ENCODE measurements around the gene ENOX1. TPM values are rescaled to one million over a fixed set of nuclear protein-coding genes. Genes with fewer than 3 reads are reported as not detected.
A peak's percentile ranks its signal among the peaks of the same experiment; 100 is the strongest.
"Not testable (repeated sequence)": the region's sequence is repeated elsewhere in the genome, so short reads cannot be mapped to it uniquely, and the experiment has no call there.

The ENOX1 gene
- total RNA-seq, 1 donor from 2014 or later, result 19.3 TPM

DNA sequence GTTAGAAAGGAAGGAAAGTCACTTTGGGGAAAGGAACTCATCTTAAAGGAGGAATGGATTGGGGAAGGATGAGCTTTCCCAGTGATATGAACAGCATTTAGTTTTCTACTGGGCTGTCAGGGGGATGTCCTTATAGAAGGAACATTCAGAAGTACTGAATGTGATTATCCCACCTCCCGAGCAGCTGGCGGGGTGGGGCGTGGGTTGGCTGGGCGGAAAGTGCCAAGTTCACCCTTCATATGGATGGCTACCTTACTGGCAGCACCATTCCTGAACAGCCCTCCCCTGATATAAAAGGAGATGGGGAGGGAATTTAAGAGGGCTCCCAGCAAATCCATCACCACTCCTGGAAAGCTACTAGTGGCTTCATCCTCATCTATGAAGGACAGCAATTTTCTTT is 572.6 kb downstream of the ENOX1 start:
- DNase-seq (ENCODE audit: low spot score), result no peak

GRCh38 chr13:43206838-43207237 is 579.9 kb downstream of the ENOX1 start:
- peak; percentile 24 for DNase-seq (ENCODE audit: low spot score)

DNA sequence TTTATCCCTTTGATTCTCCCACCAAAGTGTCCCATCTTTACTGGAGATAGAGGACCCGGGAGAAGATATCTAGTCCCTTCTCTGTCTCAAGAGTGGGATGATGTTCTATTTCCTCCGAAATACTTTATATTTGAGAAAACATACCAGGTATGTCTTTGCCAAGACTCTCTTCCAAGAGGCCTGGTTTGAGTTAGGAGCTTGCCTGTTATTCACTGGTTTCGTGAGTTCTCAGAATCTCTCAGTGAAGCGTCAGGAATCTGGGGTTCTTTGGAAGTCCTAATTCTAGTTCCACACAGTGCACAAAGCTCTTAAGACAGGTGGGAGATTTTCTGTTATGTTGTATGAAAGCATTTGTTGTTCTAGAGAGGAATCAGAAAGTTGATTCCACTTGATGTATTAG is 581.4 kb downstream of the ENOX1 start:
- no peak for DNase-seq (ENCODE audit: low spot score)

GRCh38 chr13:43204591-43204990 is 582.2 kb downstream of the ENOX1 start:
- DNase-seq (ENCODE audit: low spot score), result no peak

DNA sequence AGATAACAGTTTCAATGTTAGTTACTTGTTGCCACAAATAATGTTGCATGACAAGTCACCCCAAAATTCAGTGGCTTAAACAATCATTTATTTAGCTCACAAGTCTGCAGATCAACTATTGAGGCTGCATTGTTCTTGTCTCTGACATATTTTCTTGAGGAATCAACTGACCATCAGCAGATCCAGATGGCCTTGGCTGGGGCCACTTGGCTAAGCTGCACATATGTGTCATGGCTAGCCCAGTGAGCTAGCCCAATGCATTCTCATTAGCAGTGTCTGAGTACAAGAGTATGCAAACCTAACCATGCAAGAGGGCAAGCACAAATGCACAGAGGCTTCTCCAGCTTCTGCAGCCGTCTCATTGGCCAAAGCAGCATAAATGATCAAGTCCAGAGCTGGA is 583.0 kb downstream of the ENOX1 start:
- DNase-seq (ENCODE audit: low spot score), result no peak

- DNase-seq (ENCODE audit: low spot score), result no peak
These were observed 586.0 kb downstream of the ENOX1 start for GRCh38 chr13:43200736-43201135.

DNA sequence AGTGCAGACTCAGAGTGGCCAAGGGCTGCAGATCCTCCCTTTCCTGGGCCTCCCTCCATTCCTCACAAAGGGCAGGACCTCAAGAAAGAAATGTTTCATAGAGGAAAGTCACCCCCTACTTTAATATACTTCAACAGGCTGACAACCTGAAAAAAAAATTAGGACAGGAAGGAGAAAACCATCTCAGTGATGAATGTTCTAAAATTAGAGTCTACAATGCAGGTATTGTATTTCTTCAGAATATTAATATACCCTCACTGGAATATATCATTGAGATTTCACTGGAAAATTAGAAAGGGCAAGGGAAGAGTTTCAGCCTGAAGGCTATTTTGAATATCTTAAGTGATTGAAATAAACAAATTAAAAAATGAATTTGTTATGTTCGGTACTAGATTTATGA is 586.5 kb downstream of the ENOX1 start:
- DNase-seq (ENCODE audit: low spot score), result no peak

GRCh38 chr13:43196750-43197370 is 589.9 kb downstream of the ENOX1 start:
- peak; percentile 27 for DNase-seq (ENCODE audit: low spot score)

GRCh38 chr13:43196086-43196621 is 590.6 kb downstream of the ENOX1 start:
- peak; percentile 39 for DNase-seq (ENCODE audit: low spot score)

GRCh38 chr13:43195551-43195950 is 591.2 kb downstream of the ENOX1 start:
- no peak for DNase-seq (ENCODE audit: low spot score)

DNA sequence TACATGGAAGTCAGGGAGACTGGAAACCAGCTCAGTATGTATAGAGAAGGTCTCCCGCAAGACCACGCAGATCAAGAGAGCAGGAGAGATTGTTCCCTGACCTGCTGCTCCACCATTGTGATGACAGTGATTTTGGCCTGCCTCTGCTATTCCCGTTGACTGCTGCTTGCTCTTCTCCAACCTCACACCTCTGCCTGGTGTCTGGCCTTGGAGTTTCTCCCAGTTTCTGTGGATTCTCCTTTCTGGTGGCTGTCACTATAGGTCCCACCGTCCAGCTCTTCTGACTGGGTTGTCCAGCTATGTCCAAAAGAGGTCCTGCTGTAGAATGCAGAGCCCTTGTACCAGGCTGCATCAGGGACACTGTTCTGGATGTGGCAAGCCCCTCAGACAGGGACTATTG is 591.7 kb downstream of the ENOX1 start:
- no peak for DNase-seq (ENCODE audit: low spot score)

DNA sequence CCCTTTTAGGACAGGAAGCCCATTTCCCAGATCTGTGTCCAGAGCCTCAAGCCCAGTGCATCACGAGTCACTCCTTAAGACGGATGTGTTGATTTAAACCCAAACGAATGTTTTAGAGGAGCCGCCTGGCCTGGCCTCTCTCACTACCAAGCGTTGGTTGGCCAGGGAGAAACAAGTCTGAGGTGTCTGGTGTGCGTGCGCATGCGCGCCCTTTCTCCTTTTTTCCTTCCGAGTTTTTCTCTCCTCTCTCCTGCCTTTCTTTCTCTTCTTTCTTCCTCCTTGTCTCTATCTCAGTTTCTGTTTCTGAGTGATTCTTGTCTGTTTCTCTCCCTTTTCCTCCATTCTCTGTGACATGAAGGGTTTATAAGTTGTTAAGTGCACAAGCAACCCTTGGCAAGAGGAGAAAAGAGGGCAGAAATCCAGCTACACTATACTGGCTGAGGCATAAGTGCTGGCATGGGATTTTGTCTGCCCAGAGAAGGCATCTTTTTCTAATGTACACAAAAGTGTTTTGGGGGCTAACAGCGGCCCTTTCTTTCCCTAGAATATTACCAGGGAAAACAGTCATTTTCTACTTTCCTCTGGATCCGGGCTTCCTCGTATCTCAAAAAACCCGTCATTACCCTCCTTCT is 592.9 kb downstream of the ENOX1 start:
- no peak for DNase-seq (ENCODE audit: low spot score)

DNA sequence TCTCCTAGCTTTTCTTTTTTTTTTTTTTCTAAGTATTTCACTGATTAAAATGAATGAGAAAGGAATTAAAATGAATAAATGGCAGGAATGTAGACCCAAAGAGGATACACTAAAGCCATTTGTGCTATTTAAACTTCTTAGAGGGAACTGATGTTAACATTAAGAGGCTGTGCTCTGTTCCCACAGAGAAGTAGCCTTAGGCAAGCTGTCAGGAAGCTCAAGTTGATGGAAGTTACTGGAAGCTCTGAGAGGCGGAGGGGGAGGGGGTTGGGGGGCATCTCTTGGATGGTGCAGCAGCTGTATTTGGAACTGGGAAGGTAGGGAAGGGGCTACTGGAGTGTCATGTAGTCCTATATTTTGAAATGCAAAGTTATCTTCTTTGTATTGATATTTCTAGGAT is 595.2 kb downstream of the ENOX1 start:
- no peak for DNase-seq (ENCODE audit: low spot score)

- peak; percentile 70 for DNase-seq (ENCODE audit: low spot score)
These were observed 601.5 kb downstream of the ENOX1 start for GRCh38 chr13:43185226-43185625.

DNA sequence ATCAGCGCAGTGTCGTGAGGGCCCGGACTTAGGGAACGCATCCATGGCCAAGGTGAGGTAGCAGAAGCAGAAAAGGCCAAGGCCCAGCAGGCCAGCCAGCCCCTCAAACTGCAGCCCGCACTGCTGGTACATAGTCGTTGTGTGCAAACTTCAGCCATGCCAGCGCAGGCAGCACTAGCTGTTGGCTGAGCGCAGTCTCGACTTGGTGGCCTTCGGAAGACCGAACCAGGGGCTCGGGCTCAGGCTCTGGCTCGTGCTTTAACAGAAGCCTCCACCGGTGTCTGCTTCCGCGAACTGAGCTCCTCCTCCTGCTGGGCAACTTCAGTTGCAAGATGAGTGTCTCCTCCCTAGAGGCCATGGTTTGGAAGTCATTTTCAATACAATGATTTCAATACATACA is 605.9 kb downstream of the ENOX1 start:
- DNase-seq (ENCODE audit: low spot score), result no peak

DNA sequence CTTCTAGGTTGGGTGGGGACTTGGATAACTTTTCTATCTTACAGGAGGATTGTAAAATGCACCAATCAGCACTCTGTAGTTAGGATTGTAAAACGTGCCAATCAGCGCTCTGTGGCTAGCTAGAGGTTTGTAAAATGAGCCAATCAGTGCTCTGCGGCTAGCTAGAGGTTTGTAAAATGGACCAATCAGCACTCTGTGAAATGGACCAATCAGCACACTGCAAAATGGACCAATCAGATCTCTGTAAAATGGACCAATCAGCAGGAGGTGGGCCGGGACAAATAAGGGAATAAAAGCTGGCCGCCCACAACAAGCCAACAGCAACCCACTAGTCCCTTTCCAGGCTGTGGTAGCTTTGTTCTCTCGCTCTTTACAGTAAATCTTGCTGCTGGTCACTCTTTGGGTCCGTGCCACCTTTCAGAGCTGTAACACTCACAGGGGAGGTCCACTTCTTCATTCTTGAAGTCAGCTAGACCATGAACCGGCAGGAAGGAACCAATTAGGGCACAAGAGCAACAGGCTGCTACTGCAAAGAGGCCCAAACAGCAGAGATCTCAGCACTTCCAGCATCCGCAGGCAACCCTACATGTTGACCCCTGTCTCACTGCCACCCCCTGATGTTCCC is 606.6 kb downstream of the ENOX1 start:
- DNase-seq (ENCODE audit: low spot score), result no peak

DNA sequence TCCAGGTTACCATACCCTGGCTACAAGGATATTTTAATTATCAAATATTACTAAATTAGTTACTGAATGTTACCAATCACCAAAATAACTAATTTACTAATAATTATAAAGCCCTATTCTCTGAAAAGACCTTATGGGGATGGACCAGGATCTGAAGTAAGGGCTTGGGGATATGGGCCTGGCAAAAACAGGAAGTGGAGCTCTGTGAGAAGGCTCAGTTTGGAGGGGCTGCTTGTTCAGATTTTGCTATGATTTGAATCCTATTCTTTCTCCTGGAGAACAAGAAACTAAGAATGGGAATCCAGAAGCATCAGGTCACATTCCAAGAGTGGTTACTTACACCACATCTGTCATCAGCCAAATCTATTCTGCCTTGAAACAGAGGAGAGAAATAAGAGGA is 615.3 kb downstream of the ENOX1 start:
- no peak for DNase-seq (ENCODE audit: low spot score)

GRCh38 chr13:43170506-43170905 is 616.3 kb downstream of the ENOX1 start:
- DNase-seq (ENCODE audit: low spot score), result no peak

DNA sequence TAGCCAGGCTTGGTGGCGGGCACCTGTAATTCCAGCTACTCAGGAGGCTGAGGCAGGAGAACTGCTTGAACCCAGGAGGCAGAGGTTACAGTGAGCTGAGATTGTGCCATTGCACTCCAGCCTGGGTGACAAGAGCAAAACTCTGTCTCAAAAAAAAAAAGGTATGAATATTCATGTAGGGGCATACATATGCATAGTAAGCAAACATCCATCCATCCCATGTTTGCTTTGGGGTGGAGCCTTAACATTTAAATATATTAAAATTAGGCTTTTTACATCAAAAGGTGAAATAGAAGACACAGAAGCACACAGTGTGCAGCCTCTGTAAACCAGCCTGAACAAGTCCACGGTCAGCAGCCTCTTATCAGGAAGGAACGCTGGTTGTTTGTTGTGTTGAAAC is 618.3 kb downstream of the ENOX1 start:
- not testable (repeated sequence) for DNase-seq (ENCODE audit: low spot score)

GRCh38 chr13:43167731-43168130 is 619.0 kb downstream of the ENOX1 start:
- no peak for DNase-seq (ENCODE audit: low spot score)

DNA sequence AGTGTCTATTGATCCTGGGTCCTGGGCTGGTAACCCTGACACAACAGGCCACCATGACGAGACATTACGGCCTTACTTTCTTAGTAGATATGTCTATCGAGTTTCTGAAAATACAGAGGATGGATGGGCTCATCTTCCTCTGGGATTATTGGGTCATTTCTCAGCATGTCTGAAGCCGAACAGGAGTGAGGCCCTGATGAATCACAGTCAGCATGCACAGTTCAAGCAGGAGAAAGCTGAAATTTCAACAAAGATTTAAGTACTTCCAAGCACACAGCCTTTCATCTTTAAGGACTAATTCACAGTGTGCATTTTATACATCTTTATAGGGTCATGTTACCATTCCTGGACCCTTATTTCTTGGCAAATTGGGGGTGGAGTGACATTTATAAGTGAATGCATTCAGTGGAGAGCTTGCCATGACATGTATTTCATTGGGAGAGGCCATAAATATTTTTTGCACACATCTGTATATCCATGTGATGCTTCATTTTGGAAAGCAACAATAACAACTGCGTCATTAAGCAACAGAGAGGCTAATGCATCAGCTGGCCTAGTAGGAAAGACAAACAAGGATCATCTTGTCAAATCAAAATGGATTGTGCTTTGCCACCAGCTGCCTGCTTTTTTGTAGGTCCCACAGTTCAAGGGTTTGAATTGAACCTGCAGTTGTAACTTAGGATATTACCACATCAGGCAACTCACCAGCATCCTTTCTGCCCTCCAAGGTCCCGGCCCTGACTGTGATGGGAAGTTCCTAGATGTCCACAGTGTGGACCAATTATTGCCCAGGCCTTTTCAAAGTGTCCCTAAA is 619.9 kb downstream of the ENOX1 start:
- DNase-seq (ENCODE audit: low spot score), result peak; percentile 57
